OCI-LY1 (cell line): ENCODE results near the gene RALGPS1.

Source experiments
- EZH2 ChIP-seq: fragments of 200-600 bp; sonication (generic), shearing (Covaris generic); IDR thresholded peaks from 2 replicates; pipeline ENCODE4 v1.8.0; 2017; ENCODE audit warnings: borderline replicate concordance, mixed run types, mild to moderate bottlenecking, antibody characterized with exemption, low read length, moderate library complexity, mixed read lengths
- TF ChIP-seq, protein P1 (sequence below): fragments of 200-600 bp; sonication (generic), shearing (Covaris generic); IDR thresholded peaks from 2 replicates; pipeline ENCODE4 v1.5.1; 2017; ENCODE audit warnings: mild to moderate bottlenecking, antibody characterized with exemption, low read length, moderate library complexity, mixed read lengths

GRCh38 chr9:126939821-126940221, 25.2 kb downstream of the RALGPS1 start:
- TF ChIP-seq, protein P1, sequence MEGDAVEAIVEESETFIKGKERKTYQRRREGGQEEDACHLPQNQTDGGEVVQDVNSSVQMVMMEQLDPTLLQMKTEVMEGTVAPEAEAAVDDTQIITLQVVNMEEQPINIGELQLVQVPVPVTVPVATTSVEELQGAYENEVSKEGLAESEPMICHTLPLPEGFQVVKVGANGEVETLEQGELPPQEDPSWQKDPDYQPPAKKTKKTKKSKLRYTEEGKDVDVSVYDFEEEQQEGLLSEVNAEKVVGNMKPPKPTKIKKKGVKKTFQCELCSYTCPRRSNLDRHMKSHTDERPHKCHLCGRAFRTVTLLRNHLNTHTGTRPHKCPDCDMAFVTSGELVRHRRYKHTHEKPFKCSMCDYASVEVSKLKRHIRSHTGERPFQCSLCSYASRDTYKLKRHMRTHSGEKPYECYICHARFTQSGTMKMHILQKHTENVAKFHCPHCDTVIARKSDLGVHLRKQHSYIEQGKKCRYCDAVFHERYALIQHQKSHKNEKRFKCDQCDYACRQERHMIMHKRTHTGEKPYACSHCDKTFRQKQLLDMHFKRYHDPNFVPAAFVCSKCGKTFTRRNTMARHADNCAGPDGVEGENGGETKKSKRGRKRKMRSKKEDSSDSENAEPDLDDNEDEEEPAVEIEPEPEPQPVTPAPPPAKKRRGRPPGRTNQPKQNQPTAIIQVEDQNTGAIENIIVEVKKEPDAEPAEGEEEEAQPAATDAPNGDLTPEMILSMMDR, result no peak
- no peak for TF ChIP-seq EZH2
